ENCODE data around the gene IRAK2. TPM values are rescaled to one million over a fixed set of nuclear protein-coding genes. Genes with fewer than 3 reads are reported as not detected.

Gene IRAK2
- total RNA-seq, 1 experiment from 2014 or later, result 0.61 TPM

- H3K27me3 Mint-ChIP-seq (ENCODE audit: low read depth), result no peaks in the 10 kb centered on the region
- no peak overlapping the region for H4K5ac ChIP-seq (ENCODE audit: insufficient read length, low read depth, low read length)
- H2BK120ac ChIP-seq (ENCODE audit: low read depth, low read length, poor library complexity, severe bottlenecking), result no peak overlapping the region
- no peaks in the 10 kb centered on the region for H4K20me1 ChIP-seq (ENCODE audit: control insufficient read depth, insufficient read depth, insufficient read length)
- no peak overlapping the region for H3K4me3 Mint-ChIP-seq
- H2BK12ac ChIP-seq (ENCODE audit: insufficient read length, low read depth, low read length), result no peak overlapping the region
- H3K27me3 ChIP-seq (ENCODE audit: insufficient read depth, low read length), result no peaks in the 10 kb centered on the region
- no peaks in the 10 kb centered on the region for H3K79me1 ChIP-seq (ENCODE audit: insufficient read depth, low read depth, low read length, poor library complexity, severe bottlenecking)
- no peak overlapping the region for H3T11ph ChIP-seq (ENCODE audit: low read length)
- no peak overlapping the region for H2AFZ ChIP-seq (ENCODE audit: low read length)
- no peak overlapping the region for H3K23ac ChIP-seq (ENCODE audit: insufficient read length, low read depth, low read length)
- 0 out of 7 replicates have a peak overlapping the region, but pooled peaks of 1 of the 3 experiments have one; percentile 28 for H3K27ac Mint-ChIP-seq
- no peaks in the 10 kb centered on the region for H3K9me3 ChIP-seq (ENCODE audit: control insufficient read depth, low read depth, low read length)
- WGBS (ENCODE audit: extremely low coverage, insufficient read length, low lambda C conversion rate), result no CpG with 5 or more reads among the region's 4 CpGs
- DNase-seq, result no peak
- H2AK5ac ChIP-seq (ENCODE audit: insufficient read length, low read length), result no peak overlapping the region
- H3K9me3 Mint-ChIP-seq, result no peaks in the 10 kb centered on the region
- H3K4me1 ChIP-seq (ENCODE audit: insufficient read depth, low read length), result no peaks in the 10 kb centered on the region
- no peak overlapping the region for H4K8ac ChIP-seq (replicated peaks; ENCODE audit: insufficient read length, low read depth, low read length)
- no peak overlapping the region for H3K27ac ChIP-seq (ENCODE audit: insufficient read length, low read depth, low read length)
- no peak overlapping the region for H3K18ac ChIP-seq (ENCODE audit: insufficient read length, low read depth, low read length)
- no peak overlapping the region for H3K4me2 ChIP-seq (ENCODE audit: insufficient read depth, insufficient read length, low read length)
- H3K4me1 Mint-ChIP-seq, result no peaks in the 10 kb centered on the region
- no peaks in the 10 kb centered on the region for H3K23me2 ChIP-seq (ENCODE audit: insufficient read length, low read depth, low read length, poor library complexity, severe bottlenecking)
- no peak overlapping the region for H3K4ac ChIP-seq (ENCODE audit: low read depth, low read length)
- H2BK5ac ChIP-seq (ENCODE audit: insufficient read length, low read length), result no peak overlapping the region
- no peak overlapping the region for H2BK20ac ChIP-seq (ENCODE audit: low read depth, low read length, poor library complexity, severe bottlenecking)
- H4K91ac ChIP-seq (ENCODE audit: insufficient read length, low read depth, low read length), result no peak overlapping the region
- H3K9ac ChIP-seq (ENCODE audit: extremely low read depth, insufficient read length, low read length), result no peak overlapping the region
- H3K14ac ChIP-seq (ENCODE audit: insufficient read depth, low read length), result no peak overlapping the region
- TF ChIP-seq CTCF (conservative IDR thresholded peaks at IDR 0.05), result no peak
- peaks cover 19 to 41% (median 29%) of the 10 kb centered on the region in 3 experiments; a peak in 6 of 7 replicates for H3K36me3 Mint-ChIP-seq (ENCODE audit: insufficient read depth in 1 of 3, low read depth in 3 of 3)
- no peak overlapping the region for H2BK15ac ChIP-seq (ENCODE audit: low read depth, low read length)
- no peak overlapping the region for H3K56ac ChIP-seq (ENCODE audit: insufficient read length, low read depth, low read length)
- H3K79me2 ChIP-seq (ENCODE audit: insufficient read depth, low read length), result no peaks in the 10 kb centered on the region
Observed at GRCh38 chr3:10155123-10155472, 9.6 kb upstream of the IRAK2 start.

All from H9 (cell line).